HEK293T (cell line): ENCODE data around the gene CPE.

Source experiments
- ARNT ChIP-seq: fragments of 450-650 bp; IDR thresholded peaks from 2 replicates; pipeline ENCODE4 v1.6.1; 2017; ENCODE audit warnings: mild to moderate bottlenecking
- ELF4 ChIP-seq: fragments of 450-650 bp; IDR thresholded peaks from 2 replicates; pipeline ENCODE4 v1.6.1; 2017; ENCODE audit warnings: antibody characterized with exemption
- FOXA1 ChIP-seq: fragments of 450-650 bp; IDR thresholded peaks from 2 replicates; pipeline ENCODE4 v1.6.1; 2016; ENCODE audit warnings: mild to moderate bottlenecking
- FOXK2 ChIP-seq: fragments of 450-650 bp; IDR thresholded peaks from 2 replicates; pipeline ENCODE4 v1.6.1; 2016; ENCODE audit warnings: mild to moderate bottlenecking
- FOXM1 ChIP-seq: fragments of 450-650 bp; IDR thresholded peaks from 2 replicates; pipeline ENCODE4 v1.6.1; 2017; ENCODE audit warnings: mild to moderate bottlenecking, borderline replicate concordance
- LEF1 ChIP-seq: fragments of 450-650 bp; IDR thresholded peaks from 2 replicates; pipeline ENCODE4 v1.6.1; 2017; ENCODE audit warnings: mild to moderate bottlenecking, borderline replicate concordance
- NFRKB ChIP-seq: fragments of 450-650 bp; IDR thresholded peaks from 2 replicates; pipeline ENCODE4 v1.6.1; 2016; ENCODE audit warnings: mild to moderate bottlenecking, moderate library complexity
- PKNOX1 ChIP-seq: fragments of 450-650 bp; IDR thresholded peaks from 2 replicates; pipeline ENCODE4 v1.6.1; 2016
- SP1 ChIP-seq: fragments of 450-650 bp; IDR thresholded peaks from 2 replicates; pipeline ENCODE4 v1.6.1; 2017
- SUZ12 ChIP-seq: fragments of 450-650 bp; IDR thresholded peaks from 2 replicates; pipeline ENCODE4 v1.6.1; 2016; ENCODE audit warnings: mild to moderate bottlenecking
- TARDBP ChIP-seq: fragments of 450-650 bp; IDR thresholded peaks from 2 replicates; pipeline ENCODE4 v1.6.1; 2016
- ZNF384 ChIP-seq: fragments of 450-650 bp; IDR thresholded peaks from 2 replicates; pipeline ENCODE4 v1.6.1; 2016

GRCh38 chr4:165520086-165520485 lies 141.3 kb downstream of the CPE start:
- TF ChIP-seq ARNT, result no peak
- no peak for TF ChIP-seq ZNF384
- TF ChIP-seq PKNOX1, result no peak
- TF ChIP-seq FOXM1, result no peak
- TF ChIP-seq LEF1, result no peak
- TF ChIP-seq TARDBP, result no peak
- TF ChIP-seq ELF4, result no peak
- no peak for TF ChIP-seq SP1
- TF ChIP-seq FOXA1, result no peak
- TF ChIP-seq NFRKB, result no peak
- TF ChIP-seq SUZ12, result no peak
- no peak for TF ChIP-seq FOXK2
